Sigmoid colon (tissue), 4 donors: Measurements from ENCODE around the gene ZNF205.

Experiments
- POLR2A ChIP-seq, 2 donors: fragments of 450-650 bp; IDR thresholded peaks; one replicate each; pipeline ENCODE4 v1.6.1; 2016; ENCODE audit warnings: antibody characterized with exemption in 2 of 2, mild to moderate bottlenecking in 2 of 2, moderate library complexity in 2 of 2
- POLR2AphosphoS5 ChIP-seq, 4 donors: sonication (generic); formaldehyde crosslinking; IDR thresholded peaks; one replicate each; pipeline ENCODE4 v1.6.1; 2017; ENCODE audit warnings: antibody characterized with exemption in 4 of 4
- TF ChIP-seq, protein P1 (sequence below), 4 experiments: fragments of 450-650 bp in 3 of 4; fragments of 200-600 bp in 1 of 4; IDR thresholded peaks; one replicate each; pipeline ENCODE4 v1.5.1; 2016 to 2019; ENCODE audit warnings: antibody characterized with exemption in 4 of 4, mild to moderate bottlenecking in 3 of 4, moderate library complexity in 2 of 4

DNA sequence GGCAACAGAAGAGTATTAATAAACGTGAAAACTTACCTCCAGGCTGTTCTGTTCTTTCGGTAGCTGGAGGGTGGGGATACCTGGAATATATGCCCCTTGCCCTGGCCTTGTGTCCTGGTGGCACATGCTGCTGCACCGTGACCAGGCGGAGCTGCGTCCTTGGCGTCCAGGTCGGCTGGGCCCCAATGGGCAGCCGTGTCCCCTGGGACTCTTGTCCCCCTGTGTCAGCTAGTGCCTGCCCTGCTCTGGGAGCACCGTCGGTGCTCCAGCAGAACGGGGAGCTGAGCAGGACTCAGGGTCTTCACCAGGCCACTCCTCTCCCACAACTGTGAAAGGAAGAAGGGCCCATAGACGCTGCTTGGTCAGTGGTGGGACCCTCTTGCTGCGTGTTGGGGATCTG is 30.4 kb downstream of the ZNF205 start:
- TF ChIP-seq, protein P1, sequence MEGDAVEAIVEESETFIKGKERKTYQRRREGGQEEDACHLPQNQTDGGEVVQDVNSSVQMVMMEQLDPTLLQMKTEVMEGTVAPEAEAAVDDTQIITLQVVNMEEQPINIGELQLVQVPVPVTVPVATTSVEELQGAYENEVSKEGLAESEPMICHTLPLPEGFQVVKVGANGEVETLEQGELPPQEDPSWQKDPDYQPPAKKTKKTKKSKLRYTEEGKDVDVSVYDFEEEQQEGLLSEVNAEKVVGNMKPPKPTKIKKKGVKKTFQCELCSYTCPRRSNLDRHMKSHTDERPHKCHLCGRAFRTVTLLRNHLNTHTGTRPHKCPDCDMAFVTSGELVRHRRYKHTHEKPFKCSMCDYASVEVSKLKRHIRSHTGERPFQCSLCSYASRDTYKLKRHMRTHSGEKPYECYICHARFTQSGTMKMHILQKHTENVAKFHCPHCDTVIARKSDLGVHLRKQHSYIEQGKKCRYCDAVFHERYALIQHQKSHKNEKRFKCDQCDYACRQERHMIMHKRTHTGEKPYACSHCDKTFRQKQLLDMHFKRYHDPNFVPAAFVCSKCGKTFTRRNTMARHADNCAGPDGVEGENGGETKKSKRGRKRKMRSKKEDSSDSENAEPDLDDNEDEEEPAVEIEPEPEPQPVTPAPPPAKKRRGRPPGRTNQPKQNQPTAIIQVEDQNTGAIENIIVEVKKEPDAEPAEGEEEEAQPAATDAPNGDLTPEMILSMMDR (IDR thresholded peaks at IDR 0.05): no peak
- TF ChIP-seq POLR2A (IDR thresholded peaks at IDR 0.05): no peak
- TF ChIP-seq POLR2AphosphoS5 (IDR thresholded peaks at IDR 0.05): no peak
